ENCODE measurements around the gene PLXNB1.
A peak's percentile ranks its signal among the peaks of the same experiment; 100 is the strongest.

PLXNB1 gene

GRCh38 chr3:48416546-48416945 is 13.3 kb downstream of the PLXNB1 start:
- no peak for DNase-seq

- DNase-seq: no peak
Observed at GRCh38 chr3:48416091-48416505, 13.8 kb downstream of the PLXNB1 start.

GRCh38 chr3:48415251-48415953 is 14.5 kb downstream of the PLXNB1 start:
- DNase-seq: no peak

- DNase-seq: no peak
Observed at GRCh38 chr3:48414376-48415250, 15.3 kb downstream of the PLXNB1 start.

GRCh38 chr3:48413611-48414010 is 16.3 kb downstream of the PLXNB1 start:
- no peak for DNase-seq

- DNase-seq: no peak
Observed at GRCh38 chr3:48413086-48413485, 16.8 kb downstream of the PLXNB1 start.

- DNase-seq: no peak
Observed at GRCh38 chr3:48412375-48413001, 17.4 kb downstream of the PLXNB1 start.

- DNase-seq: no peak
Observed at GRCh38 chr3:48411606-48412374, 18.1 kb downstream of the PLXNB1 start.

- DNase-seq: no peak
Observed at GRCh38 chr3:48411041-48411588, 18.8 kb downstream of the PLXNB1 start.

GRCh38 chr3:48410205-48411040 is 19.5 kb downstream of the PLXNB1 start:
- DNase-seq: no peak

- DNase-seq: no peak
Observed at GRCh38 chr3:48409291-48410201, 20.3 kb downstream of the PLXNB1 start.

GRCh38 chr3:48408823-48409281 is 21.0 kb downstream of the PLXNB1 start:
- DNase-seq: peak; percentile 47

- DNase-seq: peak; percentile 41
Observed at GRCh38 chr3:48407542-48408099, 22.3 kb downstream of the PLXNB1 start.

GRCh38 chr3:48406443-48407431 is 23.1 kb downstream of the PLXNB1 start:
- DNase-seq: no peak

GRCh38 chr3:48405971-48406370 is 23.9 kb downstream of the PLXNB1 start:
- no peak for DNase-seq

- peak; percentile 49 for DNase-seq
Observed at GRCh38 chr3:48405343-48405881, 24.5 kb downstream of the PLXNB1 start.

- DNase-seq: peak; percentile 45
Observed at GRCh38 chr3:48404440-48405342, 25.2 kb downstream of the PLXNB1 start.

Measured in activated CD8-positive, alpha-beta memory T cell treated with anti-CD3 and anti-CD28 coated beads for 24 hours (primary cell).